ENCODE measurements around the gene CHST11.

Gene CHST11

DNA sequence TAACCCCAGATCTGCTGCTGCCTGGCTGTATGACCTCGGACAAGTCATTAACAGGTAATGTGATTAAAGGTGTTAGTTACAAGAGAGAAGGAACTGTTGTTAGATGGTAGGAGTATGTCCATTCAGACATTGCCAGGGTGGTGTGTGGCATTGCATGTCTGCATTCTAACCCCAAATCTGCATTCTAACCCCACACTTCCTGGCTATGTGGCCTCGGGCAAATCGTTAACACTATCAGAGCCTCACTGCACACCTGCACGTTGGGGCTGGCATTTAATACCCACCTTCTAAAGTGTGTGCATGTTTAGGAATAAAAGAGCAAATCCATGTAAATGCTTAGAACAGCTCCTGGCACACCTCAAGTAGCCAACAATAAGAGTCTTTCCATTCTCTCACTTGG lies 46.4 kb downstream of the CHST11 start:
- no peak for DNase-seq (ENCODE audit: low read depth, low spot score)

DNA sequence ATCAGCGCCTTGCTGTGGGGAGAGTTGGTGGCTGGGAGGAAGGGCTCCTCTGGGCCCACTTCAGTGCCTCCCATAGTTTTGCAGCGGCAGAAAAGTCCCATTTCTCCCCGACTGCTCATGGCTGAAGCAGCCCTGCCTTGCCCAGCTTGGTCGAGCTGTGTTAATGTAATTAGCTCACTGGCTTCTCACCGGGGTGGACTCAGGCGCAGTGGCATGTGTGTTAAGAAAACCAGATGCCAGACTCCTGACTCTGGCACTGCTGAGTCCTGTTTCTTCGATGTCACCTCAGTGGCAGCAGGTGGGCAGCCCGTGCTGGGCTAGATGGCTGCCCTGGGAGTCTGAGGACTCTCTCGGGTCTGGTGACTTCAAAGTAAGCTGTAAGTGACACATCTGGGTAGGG lies 47.4 kb downstream of the CHST11 start:
- DNase-seq (ENCODE audit: low read depth, low spot score), result no peak

DNA sequence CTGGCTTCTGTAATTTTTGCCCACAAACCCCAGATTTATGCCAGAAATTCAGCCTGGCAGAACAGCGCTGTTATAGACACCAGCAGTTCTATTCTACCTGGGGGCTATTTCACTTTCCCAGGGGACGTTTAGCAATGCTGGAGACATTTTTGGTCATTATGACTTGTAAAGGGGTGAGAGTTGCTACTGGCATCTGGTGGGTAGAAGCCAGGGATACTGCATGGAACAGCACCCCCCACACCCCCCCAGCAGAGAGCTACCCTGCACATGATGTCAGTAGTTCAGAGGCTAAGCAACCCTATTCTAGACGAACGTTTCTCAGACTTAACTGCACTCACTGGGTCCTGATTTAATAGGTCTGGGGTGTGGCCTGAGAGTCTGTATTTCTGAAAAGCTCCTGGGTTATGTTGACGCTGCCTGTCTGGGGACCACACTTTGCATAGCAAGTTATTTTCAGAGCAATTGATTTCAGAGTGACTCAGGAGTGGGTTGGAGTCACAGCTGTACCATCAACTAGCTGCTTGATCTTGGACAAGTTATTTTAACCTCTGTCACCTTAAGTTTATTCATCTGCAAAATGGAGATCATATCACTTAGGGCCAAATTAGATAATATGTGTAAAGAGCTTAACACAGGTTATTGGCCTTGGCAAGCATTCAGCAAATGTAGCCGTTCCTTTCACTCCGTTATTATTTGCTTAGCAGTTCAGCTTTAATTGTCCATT lies 48.5 kb downstream of the CHST11 start:
- no peak for DNase-seq (ENCODE audit: low read depth, low spot score)

DNA sequence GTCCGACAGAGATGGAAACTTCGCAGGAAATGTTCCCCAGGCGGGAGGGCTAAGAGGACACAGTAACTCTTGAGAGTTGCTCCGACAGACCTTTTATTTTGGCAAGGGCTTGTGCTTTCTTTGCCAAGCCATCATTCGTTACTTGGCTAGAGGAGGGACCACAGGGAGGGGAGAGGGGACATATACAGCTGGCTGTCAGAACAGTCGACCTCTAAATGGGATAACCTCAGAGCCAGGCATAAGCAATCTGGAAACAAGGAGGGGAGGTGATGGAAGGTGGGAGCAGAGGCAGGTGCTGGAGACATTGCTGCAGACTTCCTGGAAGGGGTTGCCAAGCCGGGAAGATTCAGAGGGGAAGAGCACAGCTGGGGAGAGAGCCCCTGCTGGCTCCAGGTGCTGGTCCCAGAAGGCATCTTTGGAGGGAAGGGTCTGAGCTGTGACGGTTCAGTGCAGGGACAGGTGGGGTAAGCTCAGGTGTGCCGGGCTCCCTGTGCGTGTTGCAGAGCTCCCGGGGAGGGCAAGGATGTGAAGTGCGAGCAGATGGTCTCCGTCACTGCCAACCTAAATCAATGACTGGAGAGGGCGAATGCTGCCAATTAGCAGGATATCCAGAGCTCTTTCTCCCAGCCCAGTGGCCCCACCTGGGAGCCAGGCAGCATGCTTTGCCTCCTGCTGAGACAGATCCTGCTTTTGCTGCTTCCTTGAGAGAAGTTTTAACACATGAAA lies 50.1 kb downstream of the CHST11 start:
- no peak for DNase-seq (ENCODE audit: low read depth, low spot score)

DNA sequence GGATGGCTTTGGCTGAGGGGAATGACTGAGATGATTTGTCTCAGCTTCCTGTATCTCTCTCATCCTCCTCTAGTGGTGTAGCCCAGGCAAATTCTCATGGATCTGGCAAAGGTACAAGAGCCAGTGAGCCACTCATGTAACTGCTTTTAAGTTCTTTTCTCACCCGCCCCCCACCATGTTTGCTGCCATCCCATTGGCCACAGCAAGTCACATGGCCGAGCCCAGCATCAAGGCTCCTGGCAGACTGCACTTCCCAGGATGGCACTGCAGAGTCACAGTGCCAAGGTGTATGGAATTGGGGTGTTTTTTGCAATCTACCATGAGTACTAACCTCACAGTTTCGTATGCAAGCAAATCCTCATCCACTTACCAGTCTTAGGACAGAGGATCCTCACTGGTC lies 50.9 kb downstream of the CHST11 start:
- DNase-seq (ENCODE audit: low read depth, low spot score), result no peak

DNA sequence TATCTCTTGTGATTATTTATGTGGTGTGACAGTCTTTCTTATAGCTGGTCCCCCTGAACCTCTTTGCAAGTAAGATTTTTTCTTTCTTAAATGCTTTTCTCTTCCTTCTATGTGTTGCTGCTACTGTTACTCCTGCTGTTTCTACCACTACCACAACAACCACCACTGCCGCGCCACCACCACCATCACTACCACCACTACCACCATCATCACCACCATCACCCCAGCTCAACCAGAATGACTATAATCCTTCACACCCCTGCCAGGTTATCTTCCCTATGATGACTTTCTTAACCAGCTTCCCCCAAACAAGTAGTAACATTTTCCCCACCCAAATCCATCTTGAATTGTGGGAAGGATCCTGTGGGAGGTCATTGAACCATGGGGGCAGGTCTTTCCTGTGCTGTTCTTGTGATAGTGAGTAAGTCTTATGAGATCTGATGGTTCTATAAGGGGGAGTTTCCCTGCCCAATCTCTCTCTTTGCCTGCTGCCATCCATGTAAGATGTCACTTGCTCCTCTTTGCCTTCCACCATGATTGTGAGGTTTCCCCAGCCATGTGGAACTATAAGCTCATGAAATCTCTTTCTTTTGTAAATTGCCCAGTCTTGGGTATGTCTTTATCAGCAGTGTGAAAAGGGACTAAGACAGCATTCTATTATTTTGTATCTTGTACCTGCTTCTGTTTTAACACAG lies 52.2 kb downstream of the CHST11 start:
- DNase-seq (ENCODE audit: low read depth, low spot score), result no peak

DNA sequence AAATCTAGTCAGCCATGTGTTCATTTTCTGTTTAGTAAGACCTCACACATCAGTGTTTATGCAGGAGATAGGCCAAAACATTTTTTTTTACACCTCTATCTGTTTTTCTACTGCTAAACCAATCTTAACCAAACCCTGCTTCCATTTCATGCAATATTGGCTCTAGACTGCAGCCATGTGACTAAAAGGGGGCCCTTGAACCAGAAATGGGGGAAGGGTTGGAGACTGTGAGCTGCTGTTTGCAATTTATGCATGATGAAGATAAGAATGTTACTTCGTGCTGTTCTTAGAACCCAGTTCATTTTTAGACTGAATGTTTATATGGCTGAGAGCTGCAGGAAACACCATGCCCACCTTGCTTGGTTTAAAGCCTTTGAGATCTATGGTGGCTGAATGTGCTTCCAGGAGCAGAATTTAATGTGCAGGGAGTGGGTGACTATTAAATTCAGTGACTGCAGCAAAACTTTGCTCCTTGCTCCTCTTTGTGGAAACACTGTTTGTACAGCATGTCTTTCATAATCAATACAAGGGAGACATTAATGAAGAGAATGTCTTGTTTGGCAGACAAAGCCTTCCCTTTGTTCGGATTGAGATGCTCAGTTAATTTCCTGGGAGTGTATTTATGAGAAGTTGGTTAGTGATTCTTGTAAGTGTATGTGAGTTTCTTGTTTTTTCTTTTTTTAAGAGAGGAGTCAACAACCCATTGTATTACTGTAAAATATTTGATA lies 53.6 kb downstream of the CHST11 start:
- DNase-seq (ENCODE audit: low read depth, low spot score), result no peak

DNA sequence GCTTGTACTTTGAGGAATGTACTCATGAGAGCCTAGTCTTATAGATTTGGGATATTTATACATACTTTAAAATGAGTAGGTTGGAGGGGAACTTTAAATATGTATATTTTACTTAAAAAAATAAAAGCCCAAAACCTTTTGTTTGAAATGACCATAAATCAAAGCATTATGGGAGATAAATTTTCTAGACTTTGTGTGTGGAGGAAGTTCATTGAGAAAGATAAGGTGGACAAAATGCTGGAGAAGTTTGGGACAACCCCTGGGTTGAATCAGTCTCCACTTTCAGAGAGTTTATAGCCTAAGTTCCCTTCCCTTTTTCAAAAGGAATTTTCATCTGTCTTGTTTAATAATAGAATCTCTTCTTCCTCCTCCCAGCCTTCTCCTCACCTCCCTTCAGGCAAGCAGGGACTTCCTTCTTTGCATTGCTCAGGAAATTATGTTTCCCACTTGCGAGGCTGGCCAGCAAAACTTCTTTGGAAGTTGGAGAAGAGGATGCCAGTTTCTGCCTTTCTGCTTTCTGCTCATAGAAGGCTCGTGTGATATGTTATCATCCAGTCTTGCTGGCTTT lies 54.2 kb downstream of the CHST11 start:
- DNase-seq (ENCODE audit: low read depth, low spot score), result no peak

DNA sequence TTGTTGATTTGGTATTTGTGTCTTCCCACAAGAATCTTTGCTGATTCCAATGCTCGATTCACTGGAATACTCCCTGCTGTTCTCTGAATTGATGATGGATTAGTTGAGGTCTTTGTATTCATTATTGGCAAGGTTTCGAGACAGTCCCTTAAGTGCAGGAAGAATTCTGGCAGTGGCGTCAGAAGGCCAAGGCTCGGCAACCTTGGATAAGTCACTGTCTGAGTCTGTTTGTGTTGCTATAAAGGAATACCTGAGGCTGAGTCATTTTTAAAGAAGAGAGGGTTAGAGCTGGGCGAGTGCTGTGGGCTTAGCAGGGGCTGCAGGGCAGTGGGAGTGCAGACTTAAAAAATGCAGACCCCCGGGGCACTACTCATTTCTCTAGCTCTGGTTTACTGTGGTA lies 56.9 kb downstream of the CHST11 start:
- no peak for DNase-seq (ENCODE audit: low read depth, low spot score)

DNA sequence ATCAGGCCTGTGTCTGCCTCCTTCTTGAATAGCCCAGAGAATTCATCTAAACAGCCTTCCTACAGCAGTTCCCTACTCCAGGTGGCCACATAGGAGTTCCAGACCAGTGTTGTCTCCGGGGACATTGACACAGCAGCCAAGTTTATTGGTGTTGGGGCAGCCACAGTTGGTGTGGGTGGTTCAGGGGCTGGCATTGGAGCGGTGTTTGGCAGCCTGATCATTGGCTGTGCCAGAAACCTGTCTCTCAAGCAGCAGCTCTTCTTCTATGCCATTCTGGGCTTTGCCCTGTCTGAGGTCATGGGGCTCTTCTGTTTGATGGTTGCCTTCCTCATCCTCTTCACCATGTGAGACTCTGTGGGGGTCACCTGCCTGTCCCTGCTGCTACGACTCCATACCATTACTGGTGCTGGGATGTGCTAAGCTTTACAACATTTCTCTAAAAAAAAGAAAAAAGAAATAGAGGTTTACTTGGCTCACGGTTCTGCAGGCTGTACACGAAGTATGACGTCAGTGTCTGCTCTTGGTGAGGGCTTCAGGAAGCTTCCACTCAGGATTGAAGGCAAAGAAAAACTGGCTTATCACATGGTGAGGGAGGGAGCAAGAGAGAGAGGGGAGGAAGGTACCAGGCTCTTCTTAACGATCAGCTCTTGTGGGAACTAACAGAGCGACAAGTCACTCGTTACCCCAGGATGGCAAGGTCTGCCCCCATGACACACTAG lies 57.5 kb downstream of the CHST11 start:
- no peak for DNase-seq (ENCODE audit: low read depth, low spot score)

DNA sequence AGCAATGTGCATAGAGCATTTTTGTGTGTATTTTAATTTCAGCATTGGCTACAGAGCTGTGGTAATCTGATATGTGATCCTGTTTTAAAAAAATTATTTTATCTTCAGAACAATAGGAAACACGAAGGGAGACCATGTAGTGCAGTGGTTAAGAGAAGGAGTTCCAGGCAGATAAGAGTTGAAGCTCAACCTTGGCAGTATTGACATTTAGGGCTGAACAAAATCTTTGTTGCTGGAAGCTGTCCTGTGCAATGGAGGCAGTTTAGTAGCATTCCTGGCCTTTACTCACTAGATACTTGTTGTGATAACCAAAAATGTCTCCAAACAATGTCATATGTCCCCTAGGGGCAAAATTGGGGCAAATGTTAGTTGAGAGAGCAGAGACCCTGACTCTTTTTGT lies 59.2 kb downstream of the CHST11 start:
- no peak for DNase-seq (ENCODE audit: low read depth, low spot score)

DNA sequence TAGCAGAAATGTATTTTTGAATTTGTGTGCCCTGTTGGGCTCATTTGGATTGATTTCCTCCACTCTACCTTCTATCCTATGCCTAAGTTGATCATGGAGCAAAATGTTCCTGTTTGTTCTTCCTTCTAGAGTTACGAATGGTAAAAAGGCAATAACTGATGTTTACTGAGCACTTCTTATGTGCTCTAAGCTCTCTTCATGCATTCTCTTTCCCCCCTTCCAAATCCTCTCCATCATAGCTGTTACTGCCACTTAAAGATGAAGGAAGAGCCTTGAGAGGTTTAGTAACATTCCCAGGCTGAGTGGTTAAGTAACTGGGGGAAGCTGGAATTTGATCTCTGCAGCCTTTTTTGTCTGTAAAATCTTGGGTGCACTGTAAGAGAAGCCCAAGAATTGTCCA lies 60.1 kb downstream of the CHST11 start:
- no peak for DNase-seq (ENCODE audit: low read depth, low spot score)

DNA sequence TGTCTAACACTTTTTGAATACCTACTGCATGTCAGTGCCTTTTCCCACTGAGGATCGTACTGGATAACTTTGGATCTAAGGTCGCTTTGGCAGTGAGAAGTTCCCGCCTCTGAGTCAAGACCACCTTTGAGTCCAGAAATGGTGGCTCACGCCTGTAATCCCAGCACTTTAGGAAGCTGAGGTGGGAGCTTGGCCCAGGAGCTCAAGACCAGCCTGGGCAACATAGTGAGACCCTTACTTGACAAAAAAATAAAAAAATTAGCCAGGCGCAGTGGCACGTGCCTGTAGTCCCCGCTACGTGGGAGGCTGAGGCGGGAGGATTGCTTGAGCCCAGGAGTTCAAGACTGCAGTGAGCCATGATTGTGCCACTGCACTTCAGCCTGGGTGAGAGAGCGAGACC lies 61.1 kb downstream of the CHST11 start:
- DNase-seq (ENCODE audit: low read depth, low spot score), result no peak

DNA sequence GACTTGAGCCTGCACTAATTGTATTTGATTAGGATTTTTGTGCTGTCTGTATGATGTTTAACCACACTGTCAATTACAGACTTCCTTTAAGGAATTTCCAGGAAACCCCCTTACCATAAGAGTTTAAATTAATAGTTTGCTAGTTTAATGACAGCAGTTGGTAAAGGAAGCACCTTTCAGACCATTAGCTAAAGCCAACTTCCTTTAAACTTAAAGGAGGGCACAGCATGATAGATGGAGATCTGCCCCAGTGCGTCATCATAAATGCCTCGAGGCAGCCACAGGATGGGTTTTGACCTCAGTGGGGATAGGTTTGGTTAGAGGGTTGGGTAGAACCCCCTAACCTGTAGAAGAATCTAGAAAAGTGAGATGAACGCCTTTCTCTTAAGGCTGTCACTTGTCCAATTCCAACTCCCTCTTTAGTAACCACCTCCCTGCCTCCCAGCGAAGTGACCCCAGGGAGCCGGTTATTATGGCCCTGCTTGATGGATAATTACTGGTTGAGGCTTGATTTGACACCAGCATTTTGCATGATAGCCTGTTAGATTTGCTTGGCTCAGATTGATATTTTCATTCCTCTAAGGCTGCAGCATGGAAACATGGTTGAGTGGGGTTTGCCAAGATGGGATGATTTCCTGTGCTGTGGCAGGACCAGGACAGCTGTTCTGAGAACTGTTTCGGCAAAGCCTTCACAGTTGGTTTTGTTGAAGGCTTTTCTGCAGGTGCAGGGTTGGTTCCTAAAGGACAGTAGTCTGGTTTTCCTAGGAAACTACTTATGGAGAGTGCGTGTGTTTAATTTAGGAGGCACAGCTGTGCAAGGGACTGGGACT lies 62.7 kb downstream of the CHST11 start:
- DNase-seq (ENCODE audit: low read depth, low spot score), result no peak

DNA sequence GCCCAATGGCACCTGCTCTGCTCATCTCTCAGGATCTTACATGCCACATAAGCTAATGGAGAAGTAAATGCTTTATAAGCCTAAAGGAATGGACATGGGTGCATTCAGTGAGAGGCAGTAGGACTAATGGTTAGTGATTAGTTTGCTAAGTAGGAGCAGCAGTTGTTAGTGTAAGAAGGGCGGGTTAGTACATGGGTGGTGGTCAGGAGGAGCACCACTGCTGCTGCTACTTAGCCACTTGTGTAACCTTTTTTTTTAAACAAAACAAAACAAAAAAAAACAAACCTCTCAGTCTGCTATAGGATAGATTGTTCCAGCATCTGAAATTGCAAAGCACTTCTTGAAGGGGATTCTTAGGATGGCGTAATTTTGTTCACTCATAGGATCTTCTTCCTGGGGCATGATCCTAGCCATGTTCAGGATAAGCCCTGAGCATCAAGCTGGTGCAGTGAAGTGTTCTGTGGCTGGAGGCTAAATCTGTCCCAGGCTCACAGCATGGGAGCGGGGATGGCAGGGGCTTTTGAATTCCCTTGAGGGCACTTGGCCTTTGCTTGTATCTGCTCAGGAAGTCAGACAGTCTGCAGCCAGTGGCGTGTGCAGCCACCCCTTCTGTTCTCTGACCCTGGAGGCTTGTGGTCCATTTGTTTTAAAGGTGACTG lies 63.6 kb downstream of the CHST11 start:
- DNase-seq (ENCODE audit: low read depth, low spot score), result no peak

DNA sequence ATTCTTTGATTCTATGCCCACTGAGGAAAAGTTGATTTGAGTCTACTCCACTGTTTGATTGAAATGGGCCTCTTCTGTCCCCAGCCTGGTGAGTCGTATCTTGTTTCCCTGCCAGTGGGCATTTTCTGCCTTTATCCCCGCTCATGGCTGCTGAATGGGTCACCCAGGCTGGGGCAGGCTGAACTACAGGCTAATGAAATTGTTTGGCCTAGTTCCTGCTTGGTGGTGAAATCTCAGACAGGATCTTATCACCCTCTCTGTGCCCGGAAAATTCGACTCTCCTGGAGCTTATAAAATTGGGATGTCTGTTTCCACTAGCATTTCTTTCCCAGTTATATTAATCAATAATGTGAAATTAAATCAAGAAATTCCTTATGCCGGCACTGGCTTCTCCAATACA lies 65.0 kb downstream of the CHST11 start:
- no peak for DNase-seq (ENCODE audit: low read depth, low spot score)

DNA sequence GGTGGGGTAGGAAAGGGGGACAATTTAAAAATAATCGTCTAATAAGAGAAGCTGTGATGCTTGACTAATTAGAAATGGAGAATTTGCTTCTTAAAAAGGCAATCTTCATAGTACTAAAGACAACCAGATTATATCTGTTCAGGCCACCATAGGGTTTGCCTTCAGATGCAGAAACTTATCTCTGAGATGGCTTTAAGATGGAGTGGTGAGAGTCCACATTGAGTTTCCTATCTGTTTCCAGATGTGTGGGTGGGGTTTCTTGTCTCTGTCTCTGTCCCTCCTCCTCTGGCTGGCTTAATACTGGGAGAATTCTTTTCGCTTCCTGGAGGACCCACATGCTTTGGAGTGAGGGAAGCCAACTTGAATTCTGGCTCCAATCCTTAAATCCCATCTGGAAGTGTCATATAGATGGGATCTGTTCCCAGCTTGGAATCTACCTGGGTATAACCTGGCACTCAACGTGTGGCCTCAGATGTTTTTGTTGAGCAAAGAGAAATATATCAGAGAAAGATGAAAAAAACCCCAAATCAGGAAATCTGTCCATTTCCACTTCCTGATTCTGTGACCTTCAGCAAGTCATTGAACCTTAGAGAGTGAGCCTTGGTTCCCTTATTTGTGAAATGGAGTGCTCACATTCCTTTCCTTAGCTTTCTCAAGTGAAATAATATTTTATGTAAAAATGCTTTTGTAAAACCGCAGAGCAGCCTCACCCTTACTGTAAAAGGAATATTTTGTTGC lies 66.4 kb downstream of the CHST11 start:
- DNase-seq (ENCODE audit: low read depth, low spot score), result no peak

DNA sequence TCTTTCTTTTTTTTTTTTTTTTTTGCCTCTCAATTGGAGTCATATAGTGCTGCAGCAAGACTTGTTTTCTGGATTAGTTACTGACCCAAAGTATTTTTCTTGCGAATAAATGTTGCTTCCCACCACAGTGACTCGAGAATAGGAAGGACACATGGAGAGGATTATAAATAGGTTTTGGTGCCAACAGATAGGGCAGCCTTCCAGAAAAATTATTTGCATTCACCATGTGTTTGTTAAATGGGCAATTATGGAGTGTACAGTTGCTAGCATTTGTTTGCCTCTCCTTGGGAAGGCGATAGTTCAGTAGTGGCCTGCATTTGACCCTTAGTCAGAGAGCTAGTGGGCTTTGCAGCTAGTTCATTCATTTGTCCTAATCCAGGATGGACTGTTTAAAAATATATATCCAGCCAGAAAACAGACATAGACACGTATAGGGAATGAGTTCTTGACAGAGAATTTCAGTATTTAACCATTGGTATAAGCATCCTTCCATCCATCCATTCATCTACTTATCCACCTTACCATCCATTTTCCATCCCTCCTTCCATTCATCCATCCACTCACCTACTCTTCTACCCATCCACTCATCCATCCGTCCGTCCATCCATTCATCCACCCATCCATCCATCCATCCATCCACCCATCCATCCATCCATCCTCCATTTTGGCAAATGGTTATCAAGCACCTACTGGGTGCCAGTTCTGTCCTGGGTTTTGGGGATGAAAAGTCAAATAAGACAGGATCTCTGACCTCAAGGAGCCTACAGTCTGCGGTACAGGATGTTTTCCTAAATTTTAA lies 67.5 kb downstream of the CHST11 start:
- DNase-seq (ENCODE audit: low read depth, low spot score), result no peak

Data from activated naive CD8-positive, alpha-beta T cell treated with anti-CD3 and anti-CD28 coated beads, Interleukin-2, amount 50 U/mL, for 16 hours (primary cell).